ENCODE measurements around the gene SIVA1. TPM values are rescaled to one million over a fixed set of nuclear protein-coding genes. Genes with fewer than 3 reads are reported as not detected.
A peak's percentile ranks its signal among the peaks of the same experiment; 100 is the strongest.

SIVA1 gene
- total and polyA plus RNA-seq, 9 of the 15 experiments (the other 6 are each of a cell fraction or from before 2014, with no cell fraction given): 4.2 to 186 (median 54.2) TPM

GRCh38 chr14:104708606-104709268 lies 44.2 kb upstream of the SIVA1 start:
- Histone ChIP-seq H2AFZ (ENCODE audit: low read depth, low read length) (no peak overlapping the region), H3K9me1 (ENCODE audit: control insufficient read depth, insufficient read depth, low read length) (no peaks in the 10 kb centered on the region), H4K20me1 (replicated peaks; ENCODE audit: control insufficient read depth, insufficient read depth, low read length) (no peaks in the 10 kb centered on the region), H3K4me3 (no peak overlapping the region), H3K9me3 (replicated peaks; ENCODE audit: control insufficient read depth, insufficient read depth, low read depth, low read length) (no peaks in the 10 kb centered on the region), H3K27me3 (ENCODE audit: control insufficient read depth in 2 of 2, insufficient read depth in 2 of 2, low read length in 2 of 2) (no peaks in the 10 kb centered on the region), H3K4me2 (ENCODE audit: insufficient read depth, low read length) (no peak overlapping the region), H3K9ac (ENCODE audit: insufficient read depth in 1 of 2, low read depth in 2 of 2, low read length in 2 of 2) (no peak overlapping the region), H3K4me1 (replicated peaks in 1 of 2; ENCODE audit: control insufficient read depth in 2 of 2, insufficient read depth in 2 of 2, low read length in 2 of 2) (peaks cover 0 to 34% of the 10 kb centered on the region in 2 experiments; a peak in 2 of 5 replicates), H3K36me3 (ENCODE audit: control insufficient read depth, insufficient read depth, low read length) (peaks cover 10% of the 10 kb centered on the region; the same call in 1 of the 3 replicates), H3K79me2 (ENCODE audit: control insufficient read depth, insufficient read depth, low read length) (no peaks in the 10 kb centered on the region), H3K27ac (ENCODE audit: extremely low read depth, low read depth, low read length) (no peak overlapping the region)
- intact Hi-C loops (cut with micrococcal nuclease): loop anchor here (1.0 kb wide), 1 partner anchor 58 kb away; no protein-coding TSS in a partner anchor
- CTCF ChIA-PET (ENCODE audit: low intra/inter-chr PET ratio): interaction anchor here (2.2 kb wide), 1 partner anchor 58 kb away, joined by 21 read pairs; no protein-coding TSS in a partner anchor
- BruUV-seq (replicated peaks): no TSS peak
- DNase-seq (ENCODE audit: extremely low read depth in 1 of 4, low spot score in 3 of 4) (peak; percentile 75 to 85 (median 77)), FAIRE-seq (peak; percentile 74), ATAC-seq (peak; percentile 96)
- 27% methylated on average over 14 of the region's 20 CpGs for WGBS (ENCODE audit: insufficient coverage, low coverage, missing lambda C conversion rate)
- POLR2A ChIA-PET: interaction anchor here (0.6 to 1.0 kb wide), 3 partner anchors 9 to 13 kb away, joined by 3 to 4 read pairs (median 3); no protein-coding TSS in a partner anchor
- in situ Hi-C loops (cut with MboI): no loop called here
- no peak for TF ChIP-seq GABPA (tag; conservative IDR thresholded peaks at IDR 0.05; ENCODE audit: low read depth)
- no peak for TF ChIP-seq SAFB (IDR thresholded peaks at IDR 0.05; ENCODE audit: borderline replicate concordance, low read depth, low read length)
- TF ChIP-seq ZC3H11A (IDR thresholded peaks at IDR 0.05; ENCODE audit: low read depth, low read length): no peak
- TF ChIP-seq JUND (IDR thresholded peaks at IDR 0.05; ENCODE audit: borderline replicate concordance, low read depth, low read length): 0 out of 2 replicates have a peak, but pooled peaks have one; percentile 9
- no peak for TF ChIP-seq JUND (tag; IDR thresholded peaks at IDR 0.05; ENCODE audit: borderline replicate concordance, low read depth, low read length)
- TF ChIP-seq ESRRB (CRISPR knock-in tag; IDR thresholded peaks at IDR 0.05; ENCODE audit: borderline replicate concordance): no peak
- TF ChIP-seq RAD21 (CRISPR knock-in tag; conservative IDR thresholded peaks at IDR 0.05 in 1 of 2, IDR thresholded peaks at IDR 0.05 in 1 of 2): peak; percentile 61 to 86
- no peak for TF ChIP-seq TBL1XR1 (IDR thresholded peaks at IDR 0.05; ENCODE audit: low read length in 2 of 2)
- TF ChIP-seq PHB2 (IDR thresholded peaks at IDR 0.05; ENCODE audit: low read depth): no peak
- TF ChIP-seq PRMT5 (CRISPR knock-in tag; IDR thresholded peaks at IDR 0.05): no peak
- TF ChIP-seq MAFK (IDR thresholded peaks at IDR 0.05; ENCODE audit: low read length): no peak
- no peak for TF ChIP-seq NCOA4 (IDR thresholded peaks at IDR 0.05; ENCODE audit: partially characterized antibody)
- TF ChIP-seq MAZ (CRISPR knock-in tag; conservative IDR thresholded peaks at IDR 0.05 in 1 of 2, IDR thresholded peaks at IDR 0.05 in 1 of 2): peak in 1 of 2 experiments; percentile 66; a peak in 2 of 4 replicates
- TF ChIP-seq, protein P1, sequence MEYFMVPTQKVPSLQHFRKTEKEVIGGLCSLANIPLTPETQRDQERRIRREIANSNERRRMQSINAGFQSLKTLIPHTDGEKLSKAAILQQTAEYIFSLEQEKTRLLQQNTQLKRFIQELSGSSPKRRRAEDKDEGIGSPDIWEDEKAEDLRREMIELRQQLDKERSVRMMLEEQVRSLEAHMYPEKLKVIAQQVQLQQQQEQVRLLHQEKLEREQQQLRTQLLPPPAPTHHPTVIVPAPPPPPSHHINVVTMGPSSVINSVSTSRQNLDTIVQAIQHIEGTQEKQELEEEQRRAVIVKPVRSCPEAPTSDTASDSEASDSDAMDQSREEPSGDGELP (CRISPR knock-in tag; IDR thresholded peaks at IDR 0.05; ENCODE audit: borderline replicate concordance): peak; percentile 53; the same call in 1 of the 2 replicates
- TF ChIP-seq NFE2 (IDR thresholded peaks at IDR 0.05; ENCODE audit: low read depth): no peak
- TF ChIP-seq ZMIZ1 (IDR thresholded peaks at IDR 0.05; ENCODE audit: low read depth in 2 of 2, low read length in 2 of 2): no peak
- TF ChIP-seq CREBBP (IDR thresholded peaks at IDR 0.05; ENCODE audit: low read depth, low read length): no peak
- TF ChIP-seq PTTG1 (tag; IDR thresholded peaks at IDR 0.05; ENCODE audit: low read depth): no peak

Measured in K562 (cell line).